OCI-LY1 (cell line): ENCODE data around the gene OAT.

ENCODE experiments used
- H2AFZ ChIP-seq: fragments of 200-600 bp; sonication (generic), shearing (Covaris generic); 2 replicates; pipeline ENCODE4 v1.6.0; 2014; ENCODE audit warnings: antibody characterized with exemption, mild to moderate bottlenecking, low read length
- H3F3A ChIP-seq: fragments of 200-600 bp; sonication (generic), shearing (Covaris generic); 2 replicates; pipeline ENCODE4 v1.6.0; 2014; ENCODE audit warnings: mild to moderate bottlenecking, antibody characterized with exemption, low read length, moderate library complexity; ENCODE audit not compliant: insufficient read depth
- H3K27ac ChIP-seq: fragments of 200-600 bp; sonication (generic); 2 replicates; pipeline ENCODE4 v1.5.1; 2014; ENCODE audit warnings: low read length, mixed run types, mild to moderate bottlenecking, low read depth; ENCODE audit not compliant: poor library complexity, severe bottlenecking
- H3K27me3 ChIP-seq: fragments of 200-600 bp; sonication (generic); 2 replicates; pipeline ENCODE4 v1.6.0; 2014; ENCODE audit warnings: antibody characterized with exemption, mild to moderate bottlenecking, low read length, moderate library complexity; ENCODE audit not compliant: insufficient read depth
- H3K36me3 ChIP-seq: fragments of 200-600 bp; sonication (generic); 2 replicates; pipeline ENCODE4 v1.6.1; 2014; ENCODE audit warnings: mild to moderate bottlenecking, antibody characterized with exemption, low read length, moderate library complexity, mixed read lengths; ENCODE audit not compliant: insufficient read depth
- H3K4me1 ChIP-seq: fragments of 200-600 bp; sonication (generic); 2 replicates; pipeline ENCODE4 v1.5.1; 2014; ENCODE audit warnings: mild to moderate bottlenecking, low read length, moderate library complexity; ENCODE audit not compliant: insufficient read depth, severe bottlenecking
- H3K4me2 ChIP-seq: fragments of 200-600 bp; sonication (generic), shearing (Covaris generic); 2 replicates; pipeline ENCODE4 v1.6.1; 2014; ENCODE audit warnings: low read length
- H3K4me3 ChIP-seq: fragments of 200-600 bp; sonication (generic); 2 replicates; pipeline ENCODE4 v1.5.1; 2014; ENCODE audit warnings: low read length, low read depth, mild to moderate bottlenecking, mixed read lengths; ENCODE audit not compliant: poor library complexity, severe bottlenecking
- H3K79me2 ChIP-seq: fragments of 200-600 bp; shearing (Covaris generic); 2 replicates; pipeline ENCODE4 v1.6.1; 2016; ENCODE audit warnings: mixed run types, low read length, mixed read lengths; ENCODE audit not compliant: insufficient read depth
- H3K9ac ChIP-seq: fragments of 200-600 bp; sonication (generic), shearing (Covaris generic); 2 replicates; pipeline ENCODE4 v1.6.1; 2014; ENCODE audit warnings: mild to moderate bottlenecking, low read length, mixed read lengths
- H3K9me2 ChIP-seq: fragments of 200-600 bp; sonication (generic), shearing (Covaris generic); 2 replicates; pipeline ENCODE4 v1.6.1; 2014; ENCODE audit warnings: low read depth, mild to moderate bottlenecking, low read length, mixed read lengths
- H3K9me3 ChIP-seq: fragments of 200-600 bp; shearing (Covaris generic); 2 replicates; pipeline ENCODE4 v1.6.1; 2014; ENCODE audit warnings: low read length, mixed read lengths
- H4K20me1 ChIP-seq: fragments of 200-600 bp; sonication (generic), shearing (Covaris generic); 2 replicates; pipeline ENCODE4 v1.6.0; 2016; ENCODE audit warnings: mild to moderate bottlenecking, low read length; ENCODE audit not compliant: insufficient read depth
- EZH2 ChIP-seq: fragments of 200-600 bp; sonication (generic), shearing (Covaris generic); IDR thresholded peaks from 2 replicates; pipeline ENCODE4 v1.8.0; 2017; ENCODE audit warnings: borderline replicate concordance, mixed run types, mild to moderate bottlenecking, antibody characterized with exemption, low read length, moderate library complexity, mixed read lengths
- TF ChIP-seq, protein P1 (sequence below): fragments of 200-600 bp; sonication (generic), shearing (Covaris generic); IDR thresholded peaks from 2 replicates; pipeline ENCODE4 v1.5.1; 2017; ENCODE audit warnings: mild to moderate bottlenecking, antibody characterized with exemption, low read length, moderate library complexity, mixed read lengths

Gene OAT

DNA sequence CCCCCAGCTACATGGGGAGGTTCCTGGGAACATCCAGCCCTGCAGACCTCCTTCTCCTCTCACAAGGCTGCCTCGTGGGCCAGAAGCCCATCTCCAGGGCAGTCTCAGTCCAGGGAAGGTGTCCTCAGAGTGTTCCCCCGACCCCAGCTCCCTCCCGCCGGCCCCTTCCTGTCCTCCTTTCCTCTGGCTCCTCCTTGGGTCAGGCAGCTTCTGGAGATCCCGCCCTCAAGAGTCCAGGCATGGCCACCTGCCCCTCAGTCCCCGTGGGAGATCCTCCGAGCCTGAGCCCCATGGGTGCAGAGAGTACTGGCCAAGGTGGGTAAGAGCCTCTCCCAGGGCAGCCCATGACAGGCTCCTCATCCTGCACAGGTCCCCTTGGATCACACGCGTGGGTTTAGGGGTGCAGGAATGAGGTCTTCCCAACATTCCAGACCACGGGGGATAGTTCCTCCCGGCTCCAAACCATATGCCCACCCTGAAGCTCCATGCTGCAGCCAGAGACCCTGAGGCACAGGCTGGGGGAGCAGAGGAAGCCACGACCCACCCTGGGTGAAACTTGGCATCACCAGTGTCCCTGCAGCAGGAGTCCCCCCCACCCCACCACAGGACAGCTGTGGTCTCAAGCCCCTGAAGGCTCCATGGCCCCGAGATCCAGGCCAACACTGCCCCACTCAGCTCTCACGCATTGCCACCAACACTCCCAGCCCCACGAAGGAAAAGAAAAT is 65.5 kb downstream of the OAT start:
- H3F3A ChIP-seq: no peaks in the 10 kb centered on the region
- H3K27me3 ChIP-seq: 0 out of 2 replicates have a peak, but pooled peaks cover 7% of the 10 kb centered on the region
- no peaks in the 10 kb centered on the region for H4K20me1 ChIP-seq
- H3K9me2 ChIP-seq: no peaks in the 10 kb centered on the region
- no peak overlapping the region for H3K27ac ChIP-seq
- no peak overlapping the region for H3K9ac ChIP-seq
- no peaks in the 10 kb centered on the region for H3K36me3 ChIP-seq
- H3K4me1 ChIP-seq: peaks cover 8% of the 10 kb centered on the region
- H3K79me2 ChIP-seq: no peaks in the 10 kb centered on the region
- no peak overlapping the region for H3K4me2 ChIP-seq
- H3K4me3 ChIP-seq: no peak overlapping the region
- no peak overlapping the region for H2AFZ ChIP-seq
- no peaks in the 10 kb centered on the region for H3K9me3 ChIP-seq
- TF ChIP-seq EZH2: no peak
- TF ChIP-seq, protein P1, sequence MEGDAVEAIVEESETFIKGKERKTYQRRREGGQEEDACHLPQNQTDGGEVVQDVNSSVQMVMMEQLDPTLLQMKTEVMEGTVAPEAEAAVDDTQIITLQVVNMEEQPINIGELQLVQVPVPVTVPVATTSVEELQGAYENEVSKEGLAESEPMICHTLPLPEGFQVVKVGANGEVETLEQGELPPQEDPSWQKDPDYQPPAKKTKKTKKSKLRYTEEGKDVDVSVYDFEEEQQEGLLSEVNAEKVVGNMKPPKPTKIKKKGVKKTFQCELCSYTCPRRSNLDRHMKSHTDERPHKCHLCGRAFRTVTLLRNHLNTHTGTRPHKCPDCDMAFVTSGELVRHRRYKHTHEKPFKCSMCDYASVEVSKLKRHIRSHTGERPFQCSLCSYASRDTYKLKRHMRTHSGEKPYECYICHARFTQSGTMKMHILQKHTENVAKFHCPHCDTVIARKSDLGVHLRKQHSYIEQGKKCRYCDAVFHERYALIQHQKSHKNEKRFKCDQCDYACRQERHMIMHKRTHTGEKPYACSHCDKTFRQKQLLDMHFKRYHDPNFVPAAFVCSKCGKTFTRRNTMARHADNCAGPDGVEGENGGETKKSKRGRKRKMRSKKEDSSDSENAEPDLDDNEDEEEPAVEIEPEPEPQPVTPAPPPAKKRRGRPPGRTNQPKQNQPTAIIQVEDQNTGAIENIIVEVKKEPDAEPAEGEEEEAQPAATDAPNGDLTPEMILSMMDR: no peak

DNA sequence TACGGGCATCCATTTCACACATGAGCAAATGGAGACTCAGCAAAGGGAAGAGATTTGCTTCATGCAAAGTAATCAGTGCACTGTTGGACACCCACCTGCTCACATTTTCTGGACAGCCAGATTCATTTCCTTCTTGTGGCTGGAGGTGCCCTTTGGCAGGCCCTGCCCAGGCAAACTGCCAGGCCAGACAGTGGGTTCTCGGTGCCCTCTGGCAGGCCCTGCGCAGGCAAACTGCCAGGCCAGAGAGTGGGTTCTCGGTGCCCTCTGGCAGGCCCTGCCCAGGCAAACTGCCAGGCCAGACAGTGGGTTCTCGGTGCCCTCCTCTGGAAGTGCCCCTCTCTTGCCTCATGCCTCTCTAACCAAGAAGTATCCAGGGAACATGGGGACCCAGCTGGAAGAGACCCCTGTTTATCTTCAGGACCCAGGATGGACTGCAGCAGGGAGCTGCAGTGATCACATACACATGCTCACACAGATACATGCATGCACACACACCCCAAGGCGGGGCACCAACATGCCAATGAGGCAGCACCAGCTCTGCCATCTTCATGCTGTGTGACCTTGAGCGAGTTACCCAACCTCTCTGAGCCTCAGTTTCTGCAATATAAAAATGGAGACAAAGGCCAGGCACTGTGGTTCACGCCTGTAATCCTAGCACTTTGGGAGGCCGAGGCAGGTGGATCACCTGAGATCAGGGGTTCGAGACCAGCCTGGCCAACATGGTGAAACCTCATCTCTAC is 67.1 kb downstream of the OAT start:
- H2AFZ ChIP-seq: no peak overlapping the region
- H3K9ac ChIP-seq: no peak overlapping the region
- 0 out of 2 replicates have a peak, but pooled peaks cover 3% of the 10 kb centered on the region for H3K27me3 ChIP-seq
- H3K9me2 ChIP-seq: no peaks in the 10 kb centered on the region
- H3K9me3 ChIP-seq: no peaks in the 10 kb centered on the region
- H3K4me1 ChIP-seq: peaks cover 8% of the 10 kb centered on the region
- no peak overlapping the region for H3K4me2 ChIP-seq
- no peak overlapping the region for H3K4me3 ChIP-seq
- H4K20me1 ChIP-seq: no peaks in the 10 kb centered on the region
- no peaks in the 10 kb centered on the region for H3K79me2 ChIP-seq
- no peak for TF ChIP-seq EZH2
- TF ChIP-seq, protein P1: no peak
- no peaks in the 10 kb centered on the region for H3K36me3 ChIP-seq
- no peak overlapping the region for H3K27ac ChIP-seq
- H3F3A ChIP-seq: no peaks in the 10 kb centered on the region

DNA sequence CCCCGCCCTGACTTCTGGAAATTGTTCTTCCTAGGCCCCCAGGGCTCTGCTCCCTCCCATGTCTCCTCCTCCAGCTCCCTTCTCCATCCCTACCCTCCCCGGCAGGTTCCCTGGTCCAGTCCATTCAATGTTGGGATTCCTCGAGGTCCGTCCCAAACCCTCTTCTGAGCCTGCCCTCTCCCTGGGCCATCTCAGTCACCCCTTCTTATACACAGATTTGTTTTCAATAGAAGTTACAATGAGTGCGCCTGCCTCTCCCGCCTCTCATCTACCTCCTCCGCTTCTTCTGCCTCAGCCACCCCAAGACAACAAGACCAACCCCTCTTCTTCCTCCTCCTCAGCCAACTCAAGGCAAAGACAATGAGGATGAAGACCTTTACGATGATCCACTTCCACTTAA is 67.9 kb downstream of the OAT start:
- Histone ChIP-seq H3K27me3 (no peaks in the 10 kb centered on the region), H3K4me1 (peaks cover 8% of the 10 kb centered on the region), H3K27ac (no peak overlapping the region), H4K20me1 (no peaks in the 10 kb centered on the region), H3K79me2 (no peaks in the 10 kb centered on the region), H3K9me2 (no peaks in the 10 kb centered on the region), H3K4me3 (no peak overlapping the region), H3F3A (no peaks in the 10 kb centered on the region), H3K9ac (no peak overlapping the region), H3K9me3 (no peaks in the 10 kb centered on the region), H3K4me2 (no peak overlapping the region), H3K36me3 (no peaks in the 10 kb centered on the region), H2AFZ (no peak overlapping the region)
- no peak for TF ChIP-seq EZH2
- TF ChIP-seq, protein P1: no peak
